Measurements from ENCODE around the gene SLC6A2. TPM values are rescaled to one million over a fixed set of nuclear protein-coding genes. Genes with fewer than 3 reads are reported as not detected.

Gene SLC6A2
- total RNA-seq, 2 experiments from 2014 or later = not detected

DNA sequence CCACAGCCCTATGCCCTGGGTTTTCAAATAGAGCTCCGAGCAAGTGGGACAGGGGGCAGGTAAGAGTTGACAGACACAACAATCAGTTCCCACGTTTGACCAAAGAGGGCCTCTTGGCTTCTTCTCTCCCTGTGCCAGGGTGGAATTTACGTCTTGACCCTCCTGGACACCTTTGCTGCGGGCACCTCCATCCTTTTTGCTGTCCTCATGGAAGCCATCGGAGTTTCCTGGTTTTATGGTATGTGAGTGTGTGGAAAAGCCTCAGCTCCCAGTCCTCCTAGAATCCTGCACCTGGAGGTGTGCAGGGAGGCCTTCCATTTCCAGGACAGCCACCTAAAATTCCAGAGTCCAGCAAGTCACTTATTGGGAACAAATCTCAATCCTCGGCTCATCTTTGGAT, 42.5 kb downstream of the SLC6A2 start:
- no peak for DNase-seq (ENCODE audit: low spot score)
- H3K9me2 ChIP-seq (ENCODE audit: insufficient read depth, low read length) = no peaks in the 10 kb centered on the region
- H4K20me1 ChIP-seq (ENCODE audit: insufficient read depth, low read length) = no peaks in the 10 kb centered on the region
- no peaks in the 10 kb centered on the region for H3K4me1 ChIP-seq (ENCODE audit: insufficient read depth, low read length, poor library complexity, severe bottlenecking)
- TF ChIP-seq, protein P1, sequence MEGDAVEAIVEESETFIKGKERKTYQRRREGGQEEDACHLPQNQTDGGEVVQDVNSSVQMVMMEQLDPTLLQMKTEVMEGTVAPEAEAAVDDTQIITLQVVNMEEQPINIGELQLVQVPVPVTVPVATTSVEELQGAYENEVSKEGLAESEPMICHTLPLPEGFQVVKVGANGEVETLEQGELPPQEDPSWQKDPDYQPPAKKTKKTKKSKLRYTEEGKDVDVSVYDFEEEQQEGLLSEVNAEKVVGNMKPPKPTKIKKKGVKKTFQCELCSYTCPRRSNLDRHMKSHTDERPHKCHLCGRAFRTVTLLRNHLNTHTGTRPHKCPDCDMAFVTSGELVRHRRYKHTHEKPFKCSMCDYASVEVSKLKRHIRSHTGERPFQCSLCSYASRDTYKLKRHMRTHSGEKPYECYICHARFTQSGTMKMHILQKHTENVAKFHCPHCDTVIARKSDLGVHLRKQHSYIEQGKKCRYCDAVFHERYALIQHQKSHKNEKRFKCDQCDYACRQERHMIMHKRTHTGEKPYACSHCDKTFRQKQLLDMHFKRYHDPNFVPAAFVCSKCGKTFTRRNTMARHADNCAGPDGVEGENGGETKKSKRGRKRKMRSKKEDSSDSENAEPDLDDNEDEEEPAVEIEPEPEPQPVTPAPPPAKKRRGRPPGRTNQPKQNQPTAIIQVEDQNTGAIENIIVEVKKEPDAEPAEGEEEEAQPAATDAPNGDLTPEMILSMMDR (conservative IDR thresholded peaks at IDR 0.05; ENCODE audit: low read length) = no peak
- no peak for TF ChIP-seq EZH2phosphoT487 (IDR thresholded peaks at IDR 0.05; ENCODE audit: borderline replicate concordance, low read depth, low read length)
- no peak overlapping the region for H2AFZ ChIP-seq (ENCODE audit: low read length)
- H3K79me2 ChIP-seq (ENCODE audit: insufficient read depth, low read depth, low read length) = no peaks in the 10 kb centered on the region
- ChIA-PET CTCF (ENCODE audit: unreplicated experiment) (interaction anchor here (1.0 kb wide), 1 partner anchor 234 kb away, joined by 4 read pairs; no protein-coding TSS in a partner anchor), POLR2A (interaction anchor here (0.7 kb wide), 1 partner anchor 1026 kb away, joined by 3 read pairs; no protein-coding TSS in a partner anchor)
- BruUV-seq (replicated peaks) = no TSS peak
- intact Hi-C loops (cut with micrococcal nuclease; ENCODE audit: unreplicated experiment) = no loop called here
- H3K4me2 ChIP-seq (ENCODE audit: low read length) = no peak overlapping the region
- H3K27ac ChIP-seq (ENCODE audit: low read depth, low read length, poor library complexity, severe bottlenecking) = no peak overlapping the region
- no peaks in the 10 kb centered on the region for H3K9me3 ChIP-seq (ENCODE audit: low read length)
- no peak overlapping the region for H3K4me3 ChIP-seq (ENCODE audit: low read depth, low read length, poor library complexity, severe bottlenecking)
- no peaks in the 10 kb centered on the region for H3K36me3 ChIP-seq (ENCODE audit: insufficient read depth, low read length)

- Histone ChIP-seq H4K20me1 (ENCODE audit: insufficient read depth, low read length) (no peaks in the 10 kb centered on the region), H2AFZ (ENCODE audit: low read length) (no peak overlapping the region), H3K27ac (ENCODE audit: low read depth, low read length, poor library complexity, severe bottlenecking) (no peak overlapping the region), H3K9me2 (ENCODE audit: insufficient read depth, low read length) (no peaks in the 10 kb centered on the region), H3K9me3 (ENCODE audit: low read length) (no peaks in the 10 kb centered on the region), H3K4me3 (ENCODE audit: low read depth, low read length, poor library complexity, severe bottlenecking) (no peak overlapping the region), H3K4me1 (ENCODE audit: insufficient read depth, low read length, poor library complexity, severe bottlenecking) (no peaks in the 10 kb centered on the region), H3K4me2 (ENCODE audit: low read length) (no peak overlapping the region), H3K36me3 (ENCODE audit: insufficient read depth, low read length) (no peaks in the 10 kb centered on the region), H3K79me2 (ENCODE audit: insufficient read depth, low read depth, low read length) (no peaks in the 10 kb centered on the region)
- POLR2A ChIA-PET = interaction anchor here (0.7 kb wide), 1 partner anchor 1026 kb away, joined by 3 read pairs; no protein-coding TSS in a partner anchor
- TF ChIP-seq EZH2phosphoT487 (IDR thresholded peaks at IDR 0.05; ENCODE audit: borderline replicate concordance, low read depth, low read length) = no peak
- TF ChIP-seq, protein P1 (conservative IDR thresholded peaks at IDR 0.05; ENCODE audit: low read length) = no peak
- intact Hi-C loops (cut with micrococcal nuclease; ENCODE audit: unreplicated experiment) = no loop called here
- DNase-seq (ENCODE audit: low spot score) = no peak
- CTCF ChIA-PET (ENCODE audit: unreplicated experiment) = interaction anchor here (1.0 kb wide), 1 partner anchor 234 kb away, joined by 4 read pairs; no protein-coding TSS in a partner anchor
- no TSS peak for BruUV-seq (replicated peaks)
Observed at GRCh38 chr16:55698946-55699345, 43.2 kb downstream of the SLC6A2 start.

DNA sequence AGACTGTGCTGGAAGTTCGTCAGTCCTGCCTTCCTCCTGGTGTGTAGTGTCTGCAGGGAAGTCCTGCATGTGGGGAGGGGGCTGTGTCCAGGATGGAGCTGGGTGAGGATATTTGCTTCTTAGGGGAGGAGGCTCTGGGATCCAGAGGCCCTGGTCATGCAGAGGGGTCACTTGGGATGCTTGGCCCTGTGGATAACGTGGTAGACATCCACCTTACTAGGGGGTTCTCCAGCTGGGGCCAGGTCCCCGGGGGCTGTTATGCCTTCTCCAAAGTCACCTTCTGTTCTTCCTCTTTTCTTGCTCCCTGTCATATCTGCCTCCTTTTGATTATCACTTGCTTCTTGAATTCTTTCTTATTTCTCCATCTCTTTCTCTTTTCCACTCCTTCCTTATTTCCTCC, 43.8 kb downstream of the SLC6A2 start:
- DNase-seq (ENCODE audit: low spot score) = no peak
- intact Hi-C loops (cut with micrococcal nuclease; ENCODE audit: unreplicated experiment) = no loop called here
- CTCF ChIA-PET (ENCODE audit: unreplicated experiment) = no interaction called here
- Histone ChIP-seq H4K20me1 (ENCODE audit: insufficient read depth, low read length) (no peaks in the 10 kb centered on the region), H3K36me3 (ENCODE audit: insufficient read depth, low read length) (no peaks in the 10 kb centered on the region), H3K4me2 (ENCODE audit: low read length) (no peak overlapping the region), H3K9me3 (ENCODE audit: low read length) (no peaks in the 10 kb centered on the region), H3K79me2 (ENCODE audit: insufficient read depth, low read depth, low read length) (no peaks in the 10 kb centered on the region), H3K4me3 (ENCODE audit: low read depth, low read length, poor library complexity, severe bottlenecking) (no peak overlapping the region), H3K9me2 (ENCODE audit: insufficient read depth, low read length) (no peaks in the 10 kb centered on the region), H3K4me1 (ENCODE audit: insufficient read depth, low read length, poor library complexity, severe bottlenecking) (no peaks in the 10 kb centered on the region), H3K27ac (ENCODE audit: low read depth, low read length, poor library complexity, severe bottlenecking) (no peak overlapping the region), H2AFZ (ENCODE audit: low read length) (no peak overlapping the region)
- BruUV-seq (replicated peaks) = no TSS peak
- TF ChIP-seq, protein P1 (conservative IDR thresholded peaks at IDR 0.05; ENCODE audit: low read length) = no peak
- TF ChIP-seq EZH2phosphoT487 (IDR thresholded peaks at IDR 0.05; ENCODE audit: borderline replicate concordance, low read depth, low read length) = no peak
- POLR2A ChIA-PET = no interaction called here
